OCI-LY3 (cell line): ENCODE data around the gene CCR4.
"Not testable (repeated sequence)": the region's sequence is repeated elsewhere in the genome, so short reads cannot be mapped to it uniquely, and the experiment has no call there.

Experiments used
- H2AFZ ChIP-seq: fragments of 200-600, 300-600 bp; shearing (Covaris generic); 2 replicates; pipeline ENCODE4 v1.6.0; 2014; ENCODE audit warnings: antibody characterized with exemption, low read depth, low read length
- H3K27ac ChIP-seq: fragments of 200-600, 300-600 bp; sonication (generic); 2 replicates; pipeline ENCODE4 v1.5.1; 2014; ENCODE audit warnings: mild to moderate bottlenecking, low read length, moderate library complexity, mixed read lengths
- H3K27me3 ChIP-seq: fragments of 200-600, 300-600 bp; sonication (generic); 2 replicates; pipeline ENCODE4 v1.6.1; 2014; ENCODE audit warnings: low read depth, low read length, mixed read lengths
- H3K36me3 ChIP-seq: fragments of 200-600, 300-600 bp; sonication (generic); replicated peaks from 2 replicates; pipeline ENCODE3; 2014; ENCODE audit warnings: low read depth, low read length, mixed read lengths
- H3K4me1 ChIP-seq: fragments of 300-600, 200-600 bp; sonication (generic); 2 replicates; pipeline ENCODE4 v1.6.1; 2014; ENCODE audit warnings: low read length, mixed read lengths
- H3K4me2 ChIP-seq: fragments of 200-600, 300-600 bp; sonication (generic); 2 replicates; pipeline ENCODE4 v1.6.1; 2014; ENCODE audit warnings: low read length, mixed read lengths
- H3K4me3 ChIP-seq: fragments of 300-600, 200-600 bp; sonication (generic); 2 replicates; pipeline ENCODE4 v1.5.1; 2014; ENCODE audit warnings: antibody characterized with exemption, mild to moderate bottlenecking, low read length, moderate library complexity
- H3K79me2 ChIP-seq: fragments of 300-600, 200-600 bp; shearing (Covaris generic); 2 replicates; pipeline ENCODE4 v1.6.1; 2014; ENCODE audit warnings: mild to moderate bottlenecking, low read length, mixed read lengths
- H3K9ac ChIP-seq: fragments of 300-600, 200-600 bp; shearing (Covaris generic); 2 replicates; pipeline ENCODE4 v1.6.0; 2014; ENCODE audit warnings: mild to moderate bottlenecking, low read length, moderate library complexity
- H3K9me3 ChIP-seq: fragments of 200-600, 300-600 bp; shearing (Covaris generic); 2 replicates; pipeline ENCODE4 v1.6.1; 2014; ENCODE audit warnings: low read length, mixed read lengths; ENCODE audit not compliant: insufficient read depth
- H4K20me1 ChIP-seq: fragments of 200-600, 300-600 bp; sonication (generic); 2 replicates; pipeline ENCODE4 v1.6.1; 2016; ENCODE audit warnings: low read length, mixed read lengths; ENCODE audit not compliant: insufficient read depth
- CTCF ChIP-seq: fragments of 200-600, 300-600 bp; sonication (generic); IDR thresholded peaks from 2 replicates; pipeline ENCODE4 v1.5.1; 2014; ENCODE audit warnings: antibody characterized with exemption, low read length, low read depth
- EZH2phosphoT487 ChIP-seq: fragments of 200-600 bp; shearing (Covaris generic); IDR thresholded peaks from 2 replicates; pipeline ENCODE4 v1.6.1; 2018; ENCODE audit warnings: antibody characterized with exemption, mixed run types, low read depth

Gene CCR4

GRCh38 chr3:32940726-32941125 lies 10.7 kb upstream of the CCR4 start:
- TF ChIP-seq EZH2phosphoT487, result no peak
- Histone ChIP-seq H3K9me3 (no peaks in the 10 kb centered on the region), H3K4me1 (no peaks in the 10 kb centered on the region), H3K79me2 (no peaks in the 10 kb centered on the region), H2AFZ (no peak overlapping the region), H4K20me1 (no peaks in the 10 kb centered on the region), H3K4me2 (no peak overlapping the region), H3K4me3 (no peak overlapping the region), H3K9ac (no peak overlapping the region), H3K27me3 (peaks cover 6% of the 10 kb centered on the region), H3K27ac (no peak overlapping the region), H3K36me3 (no peaks in the 10 kb centered on the region)

- TF ChIP-seq EZH2phosphoT487 (no peak), CTCF (no peak)
- no peak overlapping the region for H3K4me3 ChIP-seq
Measured at GRCh38 chr3:32945136-32945535, 6.3 kb upstream of the CCR4 start.

GRCh38 chr3:32945598-32945997 lies 5.8 kb upstream of the CCR4 start:
- peaks cover 19% of the 10 kb centered on the region for H3K4me1 ChIP-seq
- not testable (repeated sequence) for H3K4me3 ChIP-seq, H3K27ac ChIP-seq, H3K4me2 ChIP-seq, H3K9ac ChIP-seq, H3K9me3 ChIP-seq, H4K20me1 ChIP-seq, H3K27me3 ChIP-seq, H3K79me2 ChIP-seq, H2AFZ ChIP-seq, H3K36me3 ChIP-seq

More at GRCh38 chr3:32945136-32945535, 6.3 kb upstream of the CCR4 start:
- H3K27me3 ChIP-seq, result no peaks in the 10 kb centered on the region
- H3K4me2 ChIP-seq, result no peak overlapping the region
- peaks cover 17% of the 10 kb centered on the region for H3K4me1 ChIP-seq
- no peak overlapping the region for H2AFZ ChIP-seq
- no peaks in the 10 kb centered on the region for H4K20me1 ChIP-seq
- no peaks in the 10 kb centered on the region for H3K36me3 ChIP-seq
- H3K9me3 ChIP-seq, result no peaks in the 10 kb centered on the region
- no peak overlapping the region for H3K9ac ChIP-seq
- H3K27ac ChIP-seq, result no peak overlapping the region
- H3K79me2 ChIP-seq, result no peaks in the 10 kb centered on the region

- H3K36me3 ChIP-seq, result no peaks in the 10 kb centered on the region
- no peaks in the 10 kb centered on the region for H3K27me3 ChIP-seq
- peak overlapping the region; percentile 59 for H3K27ac ChIP-seq
- peak overlapping the region; percentile 57 for H3K4me2 ChIP-seq
- TF ChIP-seq EZH2phosphoT487 (no peak), CTCF (no peak)
- peaks cover 34% of the 10 kb centered on the region for H3K4me1 ChIP-seq
- H3K9ac ChIP-seq, result peak overlapping the region; percentile 10; the same call in 1 of the 2 replicates
- H3K79me2 ChIP-seq, result no peaks in the 10 kb centered on the region
- no peaks in the 10 kb centered on the region for H4K20me1 ChIP-seq
- H3K4me3 ChIP-seq, result peak overlapping the region; percentile 19
- H2AFZ ChIP-seq, result peak overlapping the region; percentile 94
- H3K9me3 ChIP-seq, result no peaks in the 10 kb centered on the region
Measured at GRCh38 chr3:32946973-32947788, 4.3 kb upstream of the CCR4 start.

- peak overlapping the region; percentile 19 for H3K4me3 ChIP-seq
- H3K9me3 ChIP-seq, result no peaks in the 10 kb centered on the region
- no peaks in the 10 kb centered on the region for H3K27me3 ChIP-seq
- TF ChIP-seq CTCF (peak; percentile 97), EZH2phosphoT487 (no peak)
- H2AFZ ChIP-seq, result peak overlapping the region; percentile 94
- H3K27ac ChIP-seq, result peak overlapping the region; percentile 59
- H3K4me1 ChIP-seq, result peaks cover 41% of the 10 kb centered on the region
- H4K20me1 ChIP-seq, result no peaks in the 10 kb centered on the region
- peak overlapping the region; percentile 10; the same call in 1 of the 2 replicates for H3K9ac ChIP-seq
- no peaks in the 10 kb centered on the region for H3K79me2 ChIP-seq
- peak overlapping the region; percentile 57 for H3K4me2 ChIP-seq
- H3K36me3 ChIP-seq, result no peaks in the 10 kb centered on the region
Measured at GRCh38 chr3:32947789-32948238, 3.6 kb upstream of the CCR4 start.
